K562 (cell line): Measurements from ENCODE around the gene SNX30. TPM values are rescaled to one million over a fixed set of nuclear protein-coding genes. Genes with fewer than 3 reads are reported as not detected.
A peak's percentile ranks its signal among the peaks of the same experiment; 100 is the strongest.

Experiments
- ATAC-seq: fragments of 200-7000 bp; cut with Tn5 transposase; 3 replicates; pipeline ENCODE4 v1.9.1; 2020; ENCODE audit warnings: moderate library complexity
- BruUV-seq: library from RNA; stranded (reverse); fragments of 400-500 nt; replicated peaks from 2 replicates; lab custom pipeline; 2021; lab: Mats Ljungman, UMichigan
- CTCF ChIA-PET: fragments of 300-600 bp; formaldehyde crosslinking; extraction: SDS; loops from one replicate; lab custom pipeline; 2021; ENCODE audit warnings: low intra/inter-chr PET ratio; lab: Yijun Ruan, JAX
- POLR2A ChIA-PET: fragments of 300-600, 350-650 bp; sonication (Branson Sonifier 250); formaldehyde crosslinking; extraction: SDS; loops from one replicate; lab custom pipeline; 2021; ENCODE audit warnings: antibody characterized with exemption, inconsistent platforms; lab: Yijun Ruan, JAX
- DNase-seq, 4 experiments: peaks; one replicate each; pipeline versions ENCODE4 v3.0.0 to v3.0.0-alpha.2; 2011 to 2018; ENCODE audit warnings: low spot score in 3 of 4, mixed read lengths in 3 of 4; ENCODE audit errors: extremely low read depth in 1 of 4
- FAIRE-seq: peaks from 2 replicates; lab custom pipeline; 2011; peaks lifted over from hg19 to GRCh38; lab: Jason Lieb, UNC
- H2AFZ ChIP-seq: 2 replicates; pipeline ENCODE4 v1.6.0; 2011; ENCODE audit warnings: low read depth, low read length, control low read depth, inconsistent platforms
- H3K27ac ChIP-seq: fragments of 200-600 bp; 3 replicates; pipeline ENCODE4 v1.8.0; 2011; ENCODE audit warnings: low read depth, mild to moderate bottlenecking, control low read depth, inconsistent platforms, low read length, moderate library complexity, mixed read lengths; ENCODE audit errors: extremely low read depth
- H3K27me3 ChIP-seq, 2 experiments: fragments of 300-600 bp in 1 of 2; 2 replicates in 1 of 2; 3 replicates in 1 of 2; pipeline versions ENCODE4 v1.6.0 to v1.8.0; 2011; ENCODE audit warnings: inconsistent platforms in 2 of 2, low read length in 2 of 2, mild to moderate bottlenecking in 1 of 2, mixed read lengths in 1 of 2, moderate library complexity in 1 of 2; ENCODE audit not compliant: control insufficient read depth in 2 of 2, insufficient read depth in 2 of 2
- H3K36me3 ChIP-seq: fragments of 300-600 bp; 3 replicates; pipeline ENCODE4 v1.8.0; 2011; ENCODE audit warnings: mild to moderate bottlenecking, low read length, inconsistent platforms; ENCODE audit not compliant: control insufficient read depth, insufficient read depth
- H3K4me1 ChIP-seq, 2 experiments: fragments of 200-600 bp in 1 of 2; replicated peaks in 1 of 2; 2 replicates in 1 of 2; 3 replicates in 1 of 2; pipeline versions ENCODE4 v1.5.1 to v1.8.0; 2011; ENCODE audit warnings: inconsistent platforms in 2 of 2, low read length in 2 of 2, mild to moderate bottlenecking in 1 of 2, mixed read lengths in 1 of 2, moderate library complexity in 1 of 2; ENCODE audit not compliant: control insufficient read depth in 2 of 2, insufficient read depth in 2 of 2
- H3K4me2 ChIP-seq: 2 replicates; pipeline ENCODE4 v1.6.1; 2011; ENCODE audit warnings: low read length, control low read depth, inconsistent platforms, mixed read lengths; ENCODE audit not compliant: insufficient read depth
- H3K4me3 ChIP-seq: fragments of 200-600 bp; sonication (generic), shearing (Covaris generic); 2 replicates; pipeline ENCODE4 v1.5.1; 2016; ENCODE audit warnings: control low read depth, inconsistent platforms
- H3K79me2 ChIP-seq: fragments of 200-600 bp; 3 replicates; pipeline ENCODE4 v1.8.0; 2011; ENCODE audit warnings: low read length, inconsistent platforms; ENCODE audit not compliant: control insufficient read depth, insufficient read depth
- H3K9ac ChIP-seq, 2 experiments: 2 replicates each; pipeline versions ENCODE4 v1.6.0 to v1.6.1; 2011; ENCODE audit warnings: low read depth in 2 of 2, low read length in 2 of 2, control low read depth in 1 of 2, inconsistent platforms in 1 of 2, mild to moderate bottlenecking in 1 of 2, mixed read lengths in 1 of 2; ENCODE audit not compliant: insufficient read depth in 1 of 2
- H3K9me1 ChIP-seq: one replicate; pipeline ENCODE4 v1.6.0; 2011; ENCODE audit warnings: inconsistent platforms, mild to moderate bottlenecking, low read length, moderate library complexity; ENCODE audit not compliant: control insufficient read depth, insufficient read depth
- H3K9me3 ChIP-seq: replicated peaks from 2 replicates; pipeline ENCODE4 v1.5.1; 2011; ENCODE audit warnings: low read depth, low read length, inconsistent platforms; ENCODE audit not compliant: control insufficient read depth, insufficient read depth
- H4K20me1 ChIP-seq: replicated peaks from 2 replicates; pipeline ENCODE4 v1.6.1; 2011; ENCODE audit warnings: low read length, inconsistent platforms, mixed read lengths; ENCODE audit not compliant: control insufficient read depth, insufficient read depth
- BCOR ChIP-seq: fragments of 450-650 bp; IDR thresholded peaks from 2 replicates; pipeline ENCODE4 v1.6.1; 2016
- RBM25 ChIP-seq: fragments of 200-400 bp; formaldehyde crosslinking; IDR thresholded peaks from 2 replicates; pipeline ENCODE4 v1.6.1; 2018; ENCODE audit warnings: low read length, low read depth, moderate library complexity; ENCODE audit not compliant: severe bottlenecking
- WGBS: fragments of 100-300 bp; shearing (Covaris generic); methylation state at CpG from one replicate; pipeline ENCODE4 v1.1.6; 2016; ENCODE audit warnings: low coverage, mixed read lengths; ENCODE audit not compliant: insufficient coverage; ENCODE audit errors: missing lambda C conversion rate; 5-methylcytosine and 5-hydroxymethylcytosine counted together
- in situ Hi-C: fragments of 300-500 bp; cut with MboI; formaldehyde crosslinking; loops from 4 replicates; pipeline ENCODE4 v1.15.0; 2018; ENCODE audit warnings: inconsistent platforms, mixed read lengths
- intact Hi-C: fragments of 100-400 bp; cut with micrococcal nuclease; formaldehyde crosslinking; loops from 2 replicates; pipeline ENCODE4 v1.14.2; 2022
- polyA plus RNA-seq, 8 experiments: library from polyadenylated mRNA; depleted of rRNA in 4 of 8; stranded (reverse) in 5 of 8; unstranded in 3 of 8; fragments of >200 nt; fragmentation: Nextera tagmentation in 2 of 8; fragmentation: Illumina TruSeq in 1 of 8; extraction: Ambion mirVana in 2 of 8; extraction: Trizol in 1 of 8; gene quantifications; 2 replicates each; pipeline versions ENCODE4 v1.2.1 to v1.2.3, GENCODE V29; 2011 to 2014; ENCODE audit warnings: inconsistent platforms in 1 of 8, missing spikeins in 1 of 8
- total RNA-seq, 7 experiments: library from RNA; depleted of rRNA in 6 of 7; stranded (reverse); fragments of >200 nt in 6 of 7; fragmentation: Illumina TruSeq in 2 of 7; extraction: Trizol in 2 of 7; gene quantifications; 2 replicates each; pipeline versions ENCODE4 v1.2.1 to v1.2.3, GENCODE V29; 2011 to 2021; ENCODE audit warnings: low replicate concordance in 1 of 7
- TF ChIP-seq, protein P1 (sequence below): fragments of 450-650 bp; IDR thresholded peaks from 2 replicates; pipeline ENCODE4 v1.6.1; 2016; ENCODE audit warnings: low read depth

The SNX30 gene
- total and polyA plus RNA-seq, 9 of the 15 experiments (the other 6 are each of a cell fraction or from before 2014, with no cell fraction given): 0.76 to 5.9 (median 3.3) TPM

GRCh38 chr9:112719696-112720095, 30.9 kb upstream of the SNX30 start:
- peaks cover 0 to 6% of the 10 kb centered on the region in 2 experiments; a peak in 3 of 5 replicates for H3K4me1 ChIP-seq
- H2AFZ ChIP-seq: 0 out of 2 replicates have a peak overlapping the region, but pooled peaks have one; percentile 38
- no peak overlapping the region for H3K4me2 ChIP-seq
- ATAC-seq (no peak), DNase-seq (no peak), FAIRE-seq (no peak)
- ChIA-PET CTCF (no interaction called here), POLR2A (interaction anchor here (0.6 to 2.0 kb wide), 3 partner anchors 12 to 31 kb away, joined by 3 to 9 read pairs (median 4); no protein-coding TSS in a partner anchor)
- no peak overlapping the region for H3K27ac ChIP-seq
- H3K4me3 ChIP-seq: no peak overlapping the region
- peaks cover 10% of the 10 kb centered on the region; the same call in 2 of the 3 replicates for H3K36me3 ChIP-seq
- no peaks in the 10 kb centered on the region for H3K9me3 ChIP-seq
- no peaks in the 10 kb centered on the region for H4K20me1 ChIP-seq
- TF ChIP-seq BCOR (peak; percentile 50; the same call in 1 of the 2 replicates), RBM25 (peak; percentile 44)
- TF ChIP-seq, protein P1, sequence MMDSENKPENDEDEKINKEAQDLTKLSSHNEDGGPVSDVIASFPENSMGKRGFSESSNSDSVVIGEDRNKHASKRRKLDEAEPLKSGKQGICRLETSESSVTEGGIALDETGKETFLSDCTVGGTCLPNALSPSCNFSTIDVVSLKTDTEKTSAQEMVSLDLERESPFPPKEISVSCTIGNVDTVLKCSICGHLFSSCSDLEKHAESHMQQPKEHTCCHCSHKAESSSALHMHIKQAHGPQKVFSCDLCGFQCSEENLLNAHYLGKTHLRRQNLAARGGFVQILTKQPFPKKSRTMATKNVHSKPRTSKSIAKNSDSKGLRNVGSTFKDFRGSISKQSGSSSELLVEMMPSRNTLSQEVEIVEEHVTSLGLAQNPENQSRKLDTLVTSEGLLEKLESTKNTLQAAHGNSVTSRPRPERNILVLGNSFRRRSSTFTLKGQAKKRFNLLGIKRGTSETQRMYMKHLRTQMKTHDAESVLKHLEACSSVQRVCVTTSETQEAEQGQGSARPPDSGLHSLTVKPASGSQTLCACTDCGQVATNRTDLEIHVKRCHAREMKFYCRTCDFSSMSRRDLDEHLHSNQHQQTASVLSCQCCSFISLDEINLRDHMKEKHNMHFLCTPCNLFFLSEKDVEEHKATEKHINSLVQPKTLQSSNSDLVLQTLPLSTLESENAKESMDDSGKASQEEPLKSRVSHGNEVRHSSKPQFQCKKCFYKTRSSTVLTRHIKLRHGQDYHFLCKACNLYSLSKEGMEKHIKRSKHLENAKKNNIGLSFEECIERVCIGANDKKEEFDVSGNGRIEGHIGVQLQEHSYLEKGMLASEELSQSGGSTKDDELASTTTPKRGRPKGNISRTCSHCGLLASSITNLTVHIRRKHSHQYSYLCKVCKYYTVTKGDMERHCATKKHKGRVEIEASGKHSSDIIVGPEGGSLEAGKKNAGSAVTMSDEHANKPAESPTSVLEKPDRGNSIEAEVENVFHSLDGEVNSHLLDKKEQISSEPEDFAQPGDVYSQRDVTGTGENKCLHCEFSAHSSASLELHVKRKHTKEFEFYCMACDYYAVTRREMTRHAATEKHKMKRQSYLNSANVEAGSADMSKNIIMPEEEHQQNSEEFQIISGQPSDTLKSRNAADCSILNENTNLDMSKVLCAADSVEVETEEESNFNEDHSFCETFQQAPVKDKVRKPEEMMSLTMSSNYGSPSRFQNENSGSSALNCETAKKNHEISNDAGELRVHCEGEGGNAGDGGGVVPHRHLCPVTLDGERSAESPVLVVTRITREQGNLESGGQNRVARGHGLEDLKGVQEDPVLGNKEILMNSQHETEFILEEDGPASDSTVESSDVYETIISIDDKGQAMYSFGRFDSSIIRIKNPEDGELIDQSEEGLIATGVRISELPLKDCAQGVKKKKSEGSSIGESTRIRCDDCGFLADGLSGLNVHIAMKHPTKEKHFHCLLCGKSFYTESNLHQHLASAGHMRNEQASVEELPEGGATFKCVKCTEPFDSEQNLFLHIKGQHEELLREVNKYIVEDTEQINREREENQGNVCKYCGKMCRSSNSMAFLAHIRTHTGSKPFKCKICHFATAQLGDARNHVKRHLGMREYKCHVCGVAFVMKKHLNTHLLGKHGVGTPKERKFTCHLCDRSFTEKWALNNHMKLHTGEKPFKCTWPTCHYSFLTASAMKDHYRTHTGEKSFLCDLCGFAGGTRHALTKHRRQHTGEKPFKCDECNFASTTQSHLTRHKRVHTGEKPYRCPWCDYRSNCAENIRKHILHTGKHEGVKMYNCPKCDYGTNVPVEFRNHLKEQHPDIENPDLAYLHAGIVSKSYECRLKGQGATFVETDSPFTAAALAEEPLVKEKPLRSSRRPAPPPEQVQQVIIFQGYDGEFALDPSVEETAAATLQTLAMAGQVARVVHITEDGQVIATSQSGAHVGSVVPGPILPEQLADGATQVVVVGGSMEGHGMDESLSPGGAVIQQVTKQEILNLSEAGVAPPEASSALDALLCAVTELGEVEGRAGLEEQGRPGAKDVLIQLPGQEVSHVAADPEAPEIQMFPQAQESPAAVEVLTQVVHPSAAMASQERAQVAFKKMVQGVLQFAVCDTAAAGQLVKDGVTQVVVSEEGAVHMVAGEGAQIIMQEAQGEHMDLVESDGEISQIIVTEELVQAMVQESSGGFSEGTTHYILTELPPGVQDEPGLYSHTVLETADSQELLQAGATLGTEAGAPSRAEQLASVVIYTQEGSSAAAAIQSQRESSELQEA: no peak
- no peaks in the 10 kb centered on the region for H3K27me3 ChIP-seq
- H3K79me2 ChIP-seq: peaks cover 26% of the 10 kb centered on the region
- no peak overlapping the region for H3K9ac ChIP-seq
- BruUV-seq: no TSS peak
- no peaks in the 10 kb centered on the region for H3K9me1 ChIP-seq
- intact Hi-C loops: loop anchor here (10.0 kb wide), 2 partner anchors 215 to 635 kb away; no protein-coding TSS in a partner anchor
- in situ Hi-C loops: no loop called here
- 39% methylated on average over 2 of the region's 2 CpGs for WGBS
